Hematopoietic multipotent progenitor cell treated with erythropoietin and hydrocortisone succinate and interleukin-3 and kit ligand, for 17 days (in vitro differentiated cells): ENCODE measurements around the gene ZNF892.
"Not testable (repeated sequence)": the region's sequence is repeated elsewhere in the genome, so short reads cannot be mapped to it uniquely, and the experiment has no call there.

ENCODE experiments used
- DNase-seq: peaks from one replicate; pipeline ENCODE4 v3.0.0-alpha.2; 2015; ENCODE audit warnings: low spot score

ZNF892 gene

GRCh38 chr2:95231723-95232122 is 24.4 kb downstream of the ZNF892 start:
- peak; percentile 5 for DNase-seq

GRCh38 chr2:95232232-95232631 is 24.9 kb downstream of the ZNF892 start:
- no peak for DNase-seq

- DNase-seq = no peak
Measured at GRCh38 chr2:95234286-95234785, 27.0 kb downstream of the ZNF892 start.

- no peak for DNase-seq
Measured at GRCh38 chr2:95234816-95235215, 27.5 kb downstream of the ZNF892 start.

GRCh38 chr2:95238131-95238530 is 30.8 kb downstream of the ZNF892 start:
- no peak for DNase-seq

GRCh38 chr2:95240091-95240490 is 32.8 kb downstream of the ZNF892 start:
- no peak for DNase-seq

- DNase-seq = no peak
Measured at GRCh38 chr2:95240556-95240955, 33.2 kb downstream of the ZNF892 start.

GRCh38 chr2:95242084-95242483 is 34.8 kb downstream of the ZNF892 start:
- DNase-seq = not testable (repeated sequence)
